Astrocyte (in vitro differentiated cells and primary cell): ENCODE measurements around the gene GGTA1. TPM values are rescaled to one million over a fixed set of nuclear protein-coding genes. Genes with fewer than 3 reads are reported as not detected.
"Not testable (repeated sequence)": the region's sequence is repeated elsewhere in the genome, so short reads cannot be mapped to it uniquely, and the experiment has no call there.

ENCODE experiments used
- DNase-seq: peaks from one replicate; pipeline ENCODE4 v3.0.0-alpha.2; 2010; ENCODE audit warnings: low read depth
- FAIRE-seq: peaks from 2 replicates; lab custom pipeline; 2011; peaks lifted over from hg19 to GRCh38; lab: Jason Lieb, UNC
- H2AFZ ChIP-seq: 2 replicates; pipeline ENCODE4 v1.6.0; 2012; ENCODE audit warnings: low read depth, low read length, inconsistent platforms
- H3K27ac ChIP-seq: 2 replicates; pipeline ENCODE4 v1.5.1; 2011; ENCODE audit warnings: low read depth, low read length, inconsistent platforms
- H3K27me3 ChIP-seq: 2 replicates; pipeline ENCODE4 v1.6.0; 2011; ENCODE audit warnings: low read length, inconsistent platforms; ENCODE audit not compliant: insufficient read depth
- H3K36me3 ChIP-seq: 2 replicates; pipeline ENCODE4 v1.5.1; 2011; ENCODE audit warnings: low read length, inconsistent platforms; ENCODE audit not compliant: insufficient read depth
- H3K4me1 ChIP-seq: 2 replicates; pipeline ENCODE4 v1.5.1; 2011; ENCODE audit warnings: low read length, inconsistent platforms; ENCODE audit not compliant: insufficient read depth
- H3K4me2 ChIP-seq: 2 replicates; pipeline ENCODE4 v1.6.0; 2012; ENCODE audit warnings: low read length, inconsistent platforms
- H3K4me3 ChIP-seq: 2 replicates; pipeline ENCODE4 v1.5.1; 2011; ENCODE audit warnings: low read depth, mild to moderate bottlenecking, low read length, inconsistent platforms; ENCODE audit not compliant: insufficient read depth
- H3K79me2 ChIP-seq: 2 replicates; pipeline ENCODE4 v1.6.0; 2012; ENCODE audit warnings: mild to moderate bottlenecking, low read length, inconsistent platforms; ENCODE audit not compliant: insufficient read depth
- H3K9ac ChIP-seq: 2 replicates; pipeline ENCODE4 v1.6.0; 2012; ENCODE audit warnings: mild to moderate bottlenecking, low read length, inconsistent platforms
- H3K9me3 ChIP-seq: 2 replicates; pipeline ENCODE4 v1.5.1; 2012; ENCODE audit warnings: low read depth, mild to moderate bottlenecking, low read length, inconsistent platforms; ENCODE audit not compliant: insufficient read depth
- H4K20me1 ChIP-seq: 2 replicates; pipeline ENCODE4 v1.6.0; 2012; ENCODE audit warnings: low read length, inconsistent platforms; ENCODE audit not compliant: insufficient read depth
- H3K27ac Mint-ChIP-seq: one replicate; pipeline ENCODE4 v1.8.0; 2021; ENCODE audit warnings: mild to moderate bottlenecking, mixed read lengths; ENCODE audit not compliant: unreplicated experiment
- H3K27me3 Mint-ChIP-seq: one replicate; pipeline ENCODE4 v1.8.0; 2021; ENCODE audit warnings: low read depth, mixed read lengths; ENCODE audit not compliant: unreplicated experiment
- H3K36me3 Mint-ChIP-seq: one replicate; pipeline ENCODE4 v1.8.0; 2021; ENCODE audit warnings: low read depth, mixed read lengths; ENCODE audit not compliant: unreplicated experiment
- H3K4me1 Mint-ChIP-seq: one replicate; pipeline ENCODE4 v1.8.0; 2021; ENCODE audit warnings: low read depth, mixed read lengths; ENCODE audit not compliant: unreplicated experiment
- H3K4me3 Mint-ChIP-seq: one replicate; pipeline ENCODE4 v1.8.0; 2021; ENCODE audit warnings: mild to moderate bottlenecking, moderate library complexity, mixed read lengths; ENCODE audit not compliant: unreplicated experiment
- H3K9me3 Mint-ChIP-seq: one replicate; pipeline ENCODE4 v1.8.0; 2021; ENCODE audit warnings: mild to moderate bottlenecking, mixed read lengths; ENCODE audit not compliant: unreplicated experiment
- EZH2 ChIP-seq: IDR thresholded peaks from 2 replicates; pipeline ENCODE4 v1.6.1; 2012; ENCODE audit warnings: mild to moderate bottlenecking, low read length, inconsistent platforms; ENCODE audit not compliant: insufficient read depth
- total RNA-seq: library from RNA; stranded (reverse); gene quantifications from 2 replicates; pipeline ENCODE4 v1.2.1, GENCODE V29; 2021
- TF ChIP-seq, protein P1 (sequence below): IDR thresholded peaks from 2 replicates; pipeline ENCODE4 v1.5.1; 2011; ENCODE audit warnings: low read depth, mild to moderate bottlenecking, inconsistent platforms, low read length, moderate library complexity; ENCODE audit not compliant: insufficient read depth

Gene GGTA1
- total RNA-seq, 1 donor from 2014 or later, result 0.18 TPM

GRCh38 chr9:121437891-121438290 is 61.8 kb downstream of the GGTA1 start:
- Histone ChIP-seq H3K9me3 (no peaks in the 10 kb centered on the region), H3K27me3 (peaks cover 46% of the 10 kb centered on the region), H3K4me1 (no peaks in the 10 kb centered on the region), H3K27ac (no peak overlapping the region), H3K36me3 (no peaks in the 10 kb centered on the region), H3K4me3 (no peak overlapping the region), H3K9ac (no peak overlapping the region), H4K20me1 (no peaks in the 10 kb centered on the region), H2AFZ (no peak overlapping the region), H3K4me2 (no peak overlapping the region), H3K79me2 (no peaks in the 10 kb centered on the region)
- Mint-ChIP-seq H3K36me3 (no peaks in the 10 kb centered on the region), H3K27me3 (peaks cover 17% of the 10 kb centered on the region), H3K4me3 (no peak overlapping the region), H3K9me3 (peaks cover 5% of the 10 kb centered on the region), H3K27ac (no peak overlapping the region), H3K4me1 (peaks cover 30% of the 10 kb centered on the region)
- no peak for TF ChIP-seq EZH2
- TF ChIP-seq, protein P1, sequence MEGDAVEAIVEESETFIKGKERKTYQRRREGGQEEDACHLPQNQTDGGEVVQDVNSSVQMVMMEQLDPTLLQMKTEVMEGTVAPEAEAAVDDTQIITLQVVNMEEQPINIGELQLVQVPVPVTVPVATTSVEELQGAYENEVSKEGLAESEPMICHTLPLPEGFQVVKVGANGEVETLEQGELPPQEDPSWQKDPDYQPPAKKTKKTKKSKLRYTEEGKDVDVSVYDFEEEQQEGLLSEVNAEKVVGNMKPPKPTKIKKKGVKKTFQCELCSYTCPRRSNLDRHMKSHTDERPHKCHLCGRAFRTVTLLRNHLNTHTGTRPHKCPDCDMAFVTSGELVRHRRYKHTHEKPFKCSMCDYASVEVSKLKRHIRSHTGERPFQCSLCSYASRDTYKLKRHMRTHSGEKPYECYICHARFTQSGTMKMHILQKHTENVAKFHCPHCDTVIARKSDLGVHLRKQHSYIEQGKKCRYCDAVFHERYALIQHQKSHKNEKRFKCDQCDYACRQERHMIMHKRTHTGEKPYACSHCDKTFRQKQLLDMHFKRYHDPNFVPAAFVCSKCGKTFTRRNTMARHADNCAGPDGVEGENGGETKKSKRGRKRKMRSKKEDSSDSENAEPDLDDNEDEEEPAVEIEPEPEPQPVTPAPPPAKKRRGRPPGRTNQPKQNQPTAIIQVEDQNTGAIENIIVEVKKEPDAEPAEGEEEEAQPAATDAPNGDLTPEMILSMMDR, result no peak
- DNase-seq (no peak), FAIRE-seq (no peak)

- H3K79me2 ChIP-seq, H3K4me3 Mint-ChIP-seq, H3K9ac ChIP-seq, DNase-seq, H4K20me1 ChIP-seq, H3K27ac Mint-ChIP-seq, H3K4me2 ChIP-seq, H3K27ac ChIP-seq, H2AFZ ChIP-seq, H3K9me3 ChIP-seq, H3K36me3 Mint-ChIP-seq, H3K36me3 ChIP-seq, H3K4me3 ChIP-seq, H3K4me1 ChIP-seq, H3K9me3 Mint-ChIP-seq, FAIRE-seq: not testable (repeated sequence)
- Mint-ChIP-seq H3K4me1 (peaks cover 30% of the 10 kb centered on the region), H3K27me3 (peaks cover 12% of the 10 kb centered on the region)
- peaks cover 39% of the 10 kb centered on the region for H3K27me3 ChIP-seq
Observed at GRCh38 chr9:121437046-121437445, 62.6 kb downstream of the GGTA1 start.

DNA sequence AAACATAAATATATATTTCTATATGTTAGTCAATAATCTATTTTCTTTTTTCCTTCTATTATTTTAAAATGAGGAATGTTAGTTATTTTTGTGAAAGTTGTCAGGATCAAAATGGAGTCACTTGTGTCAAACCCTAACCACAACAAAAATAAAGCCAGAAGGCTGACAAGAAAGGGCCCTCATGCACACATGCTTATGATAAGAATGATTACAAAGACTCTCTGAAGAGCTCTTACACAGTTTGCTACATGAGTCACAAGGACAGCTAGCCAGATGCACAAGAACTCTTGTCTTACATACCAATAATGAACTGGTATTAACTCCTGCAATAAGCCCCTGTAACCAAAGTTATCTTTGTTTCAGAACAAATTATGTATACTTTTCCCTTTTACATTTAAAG is 64.7 kb downstream of the GGTA1 start:
- H4K20me1 ChIP-seq, result no peaks in the 10 kb centered on the region
- H3K36me3 ChIP-seq, result no peaks in the 10 kb centered on the region
- H3K4me1 ChIP-seq, result no peaks in the 10 kb centered on the region
- peaks cover 30% of the 10 kb centered on the region for H3K27me3 ChIP-seq
- no peak overlapping the region for H3K27ac ChIP-seq
- H3K36me3 Mint-ChIP-seq, result no peaks in the 10 kb centered on the region
- DNase-seq (peak; percentile 78), FAIRE-seq (no peak)
- TF ChIP-seq, protein P1, result no peak
- TF ChIP-seq EZH2, result no peak
- H3K4me3 ChIP-seq, result no peak overlapping the region
- H3K9me3 Mint-ChIP-seq, result no peaks in the 10 kb centered on the region
- H3K4me2 ChIP-seq, result no peak overlapping the region
- no peaks in the 10 kb centered on the region for H3K9me3 ChIP-seq
- peaks cover 25% of the 10 kb centered on the region for H3K4me1 Mint-ChIP-seq
- no peaks in the 10 kb centered on the region for H3K79me2 ChIP-seq
- H3K9ac ChIP-seq, result no peak overlapping the region
- H3K27me3 Mint-ChIP-seq, result peaks cover 3% of the 10 kb centered on the region
- no peak overlapping the region for H3K27ac Mint-ChIP-seq
- H3K4me3 Mint-ChIP-seq, result no peak overlapping the region
- no peak overlapping the region for H2AFZ ChIP-seq
